ENCODE measurements around the gene CD48.
"Not testable (repeated sequence)": the region's sequence is repeated elsewhere in the genome, so short reads cannot be mapped to it uniquely, and the experiment has no call there.

CD48 gene

GRCh38 chr1:160710517-160711252, 937 bp downstream of the CD48 start:
- DNase-seq: no peak

- no peak for DNase-seq
Observed at GRCh38 chr1:160709715-160710114, 1.9 kb downstream of the CD48 start.

GRCh38 chr1:160708801-160709200, 2.8 kb downstream of the CD48 start:
- DNase-seq: peak; percentile 49

GRCh38 chr1:160708118-160708517, 3.5 kb downstream of the CD48 start:
- no peak for DNase-seq

GRCh38 chr1:160707236-160708064, 4.2 kb downstream of the CD48 start:
- no peak for DNase-seq

GRCh38 chr1:160706526-160707235, 4.9 kb downstream of the CD48 start:
- DNase-seq: no peak

- no peak for DNase-seq
Observed at GRCh38 chr1:160705742-160706141, 5.9 kb downstream of the CD48 start.

- DNase-seq: not testable (repeated sequence)
Observed at GRCh38 chr1:160705212-160705621, 6.4 kb downstream of the CD48 start.

GRCh38 chr1:160704250-160704649, 7.4 kb downstream of the CD48 start:
- no peak for DNase-seq

GRCh38 chr1:160702100-160702499, 9.5 kb downstream of the CD48 start:
- DNase-seq: no peak

- DNase-seq: not testable (repeated sequence)
Observed at GRCh38 chr1:160692390-160692789, 19.2 kb downstream of the CD48 start.

GRCh38 chr1:160685266-160685665, 26.4 kb downstream of the CD48 start:
- no peak for DNase-seq

- no peak for DNase-seq
Observed at GRCh38 chr1:160682983-160683865, 28.4 kb downstream of the CD48 start.

- DNase-seq: no peak
Observed at GRCh38 chr1:160681891-160682140, 29.8 kb downstream of the CD48 start.

- peak; percentile 91 for DNase-seq
Observed at GRCh38 chr1:160681066-160681890, 30.3 kb downstream of the CD48 start.

- DNase-seq: no peak
Observed at GRCh38 chr1:160680399-160680798, 31.2 kb downstream of the CD48 start.

GRCh38 chr1:160679893-160680292, 31.7 kb downstream of the CD48 start:
- no peak for DNase-seq

GRCh38 chr1:160676869-160677597, 34.6 kb downstream of the CD48 start:
- no peak for DNase-seq

GRCh38 chr1:160675641-160676410, 35.8 kb downstream of the CD48 start:
- peak; percentile 85 for DNase-seq

- DNase-seq: no peak
Observed at GRCh38 chr1:160674415-160674814, 37.2 kb downstream of the CD48 start.
